IMR-90 (cell line): Measurements from ENCODE around the gene CDK8. TPM values are rescaled to one million over a fixed set of nuclear protein-coding genes. Genes with fewer than 3 reads are reported as not detected.

ENCODE experiments used
- ATAC-seq: fragments of 200-7000 bp; cut with Tn5 transposase; 2 replicates; pipeline ENCODE4 v1.9.1; 2020; ENCODE audit warnings: low read depth, mild to moderate bottlenecking, moderate library complexity
- BruUV-seq: library from RNA; stranded (reverse); fragments of 400-500 nt; replicated peaks from 2 replicates; lab custom pipeline; 2021; lab: Mats Ljungman, UMichigan
- CTCF ChIA-PET: fragments of 300-600 bp; formaldehyde crosslinking; extraction: SDS; loops from one replicate; lab custom pipeline; 2021; ENCODE audit warnings: antibody characterized with exemption; lab: Yijun Ruan, JAX
- POLR2A ChIA-PET: fragments of 300-600 bp; sonication (Branson Sonifier 250); formaldehyde crosslinking; loops from one replicate; lab custom pipeline; 2022; ENCODE audit warnings: antibody characterized with exemption; ENCODE audit not compliant: unreplicated experiment; lab: Charles Lee
- DNase-seq: peaks from one replicate; pipeline ENCODE4 v3.0.0; 2013
- H2AFZ ChIP-seq: replicated peaks from 2 replicates; pipeline ENCODE3; 2013; ENCODE audit warnings: low read length, mild to moderate bottlenecking; ENCODE audit not compliant: poor library complexity
- H2AK5ac ChIP-seq: 2 replicates; pipeline ENCODE4 v1.6.1; 2013; ENCODE audit warnings: low read depth, low read length, inconsistent platforms
- H2AK9ac ChIP-seq: replicated peaks from 2 replicates; pipeline ENCODE3; 2013; ENCODE audit warnings: mild to moderate bottlenecking, low read depth, low read length, moderate library complexity; ENCODE audit not compliant: poor library complexity
- H2BK120ac ChIP-seq: 2 replicates; pipeline ENCODE4 v1.6.1; 2013; ENCODE audit warnings: low read depth, low read length, inconsistent platforms
- H2BK15ac ChIP-seq: 3 replicates; pipeline ENCODE4 v1.6.1; 2013; ENCODE audit warnings: low read depth, low read length, inconsistent platforms
- H2BK20ac ChIP-seq: 2 replicates; pipeline ENCODE4 v1.6.1; 2013; ENCODE audit warnings: low read depth, mild to moderate bottlenecking, inconsistent platforms, low read length, moderate library complexity
- H2BK5ac ChIP-seq: 2 replicates; pipeline ENCODE4 v1.6.1; 2013; ENCODE audit warnings: mild to moderate bottlenecking, low read depth, low read length, inconsistent platforms; ENCODE audit not compliant: poor library complexity, severe bottlenecking
- H3K14ac ChIP-seq: replicated peaks from 2 replicates; pipeline ENCODE4 v1.6.1; 2013; ENCODE audit warnings: low read depth, low read length, inconsistent platforms
- H3K18ac ChIP-seq: 2 replicates; pipeline ENCODE4 v1.6.1; 2013; ENCODE audit warnings: low read depth, low read length, control low read depth
- H3K23ac ChIP-seq: 2 replicates; pipeline ENCODE4 v1.6.1; 2013; ENCODE audit warnings: low read depth, low read length, inconsistent platforms
- H3K27ac ChIP-seq: 2 replicates; pipeline ENCODE4 v1.5.1; 2013; ENCODE audit warnings: mild to moderate bottlenecking, control low read depth, low read length; ENCODE audit not compliant: insufficient read depth
- H3K27me3 ChIP-seq: 2 replicates; pipeline ENCODE4 v1.6.1; 2013; ENCODE audit warnings: low read length; ENCODE audit not compliant: control insufficient read depth, insufficient read depth
- H3K36me3 ChIP-seq: 2 replicates; pipeline ENCODE4 v1.6.1; 2013; ENCODE audit warnings: low read length, mixed read lengths; ENCODE audit not compliant: control insufficient read depth, insufficient read depth
- H3K4ac ChIP-seq: 2 replicates; pipeline ENCODE4 v1.6.1; 2013; ENCODE audit warnings: low read depth, low read length, inconsistent platforms
- H3K4me1 ChIP-seq: 2 replicates; pipeline ENCODE4 v1.6.1; 2013; ENCODE audit warnings: low read length, mixed read lengths; ENCODE audit not compliant: control insufficient read depth, insufficient read depth
- H3K4me2 ChIP-seq: 2 replicates; pipeline ENCODE4 v1.6.1; 2013; ENCODE audit warnings: low read depth, mild to moderate bottlenecking, control low read depth, low read length, moderate library complexity
- H3K4me3 ChIP-seq: 2 replicates; pipeline ENCODE4 v1.5.1; 2013; ENCODE audit warnings: low read depth, mild to moderate bottlenecking, control low read depth, low read length, moderate library complexity; ENCODE audit not compliant: insufficient read depth
- H3K56ac ChIP-seq: 2 replicates; pipeline ENCODE4 v1.6.1; 2013; ENCODE audit warnings: low read length, inconsistent platforms; ENCODE audit not compliant: insufficient read depth; ENCODE audit errors: extremely low read depth
- H3K79me1 ChIP-seq, 2 experiments: 2 replicates each; pipeline ENCODE4 v1.6.1; 2013; ENCODE audit warnings: low read length in 2 of 2, inconsistent platforms in 1 of 2, low read depth in 1 of 2
- H3K9ac ChIP-seq: 2 replicates; pipeline ENCODE4 v1.6.1; 2013; ENCODE audit warnings: low read depth, low read length, control low read depth
- H3K9me1 ChIP-seq: 2 replicates; pipeline ENCODE4 v1.6.1; 2013; ENCODE audit warnings: low read length, inconsistent platforms; ENCODE audit not compliant: insufficient read depth
- H3K9me3 ChIP-seq: 2 replicates; pipeline ENCODE4 v1.6.1; 2013; ENCODE audit warnings: low read length; ENCODE audit not compliant: control insufficient read depth, insufficient read depth
- H4K20me1 ChIP-seq: 2 replicates; pipeline ENCODE4 v1.6.1; 2013; ENCODE audit warnings: low read length, inconsistent platforms; ENCODE audit not compliant: insufficient read depth
- H4K5ac ChIP-seq: 2 replicates; pipeline ENCODE4 v1.6.1; 2013; ENCODE audit warnings: mild to moderate bottlenecking, low read depth, low read length, control low read depth
- H4K8ac ChIP-seq, 2 experiments: 2 replicates each; pipeline ENCODE4 v1.6.1; 2013; ENCODE audit warnings: low read depth in 2 of 2, low read length in 2 of 2, control low read depth in 1 of 2, inconsistent platforms in 1 of 2
- H4K91ac ChIP-seq: 2 replicates; pipeline ENCODE4 v1.6.1; 2013; ENCODE audit warnings: low read depth, low read length, inconsistent platforms; ENCODE audit not compliant: insufficient read depth
- BHLHE40 ChIP-seq: fragments of 150-350 bp; IDR thresholded peaks from 2 replicates; pipeline ENCODE4 v1.6.1; 2016; ENCODE audit warnings: mild to moderate bottlenecking, low read depth, low read length
- CEBPB ChIP-seq: IDR thresholded peaks from 2 replicates; pipeline ENCODE4 v1.6.1; 2012; ENCODE audit warnings: low read depth, low read length, improper control_type of control experiment
- MAZ ChIP-seq: IDR thresholded peaks from 2 replicates; pipeline ENCODE4 v1.6.1; 2012; ENCODE audit warnings: low read depth, mild to moderate bottlenecking, low read length, improper control_type of control experiment, moderate library complexity, borderline replicate concordance
- MXI1 ChIP-seq: IDR thresholded peaks from 2 replicates; pipeline ENCODE4 v1.6.1; 2012; ENCODE audit warnings: low read depth, mild to moderate bottlenecking, low read length, moderate library complexity, borderline replicate concordance
- NFE2L2 ChIP-seq: fragments of 150-350 bp; IDR thresholded peaks from 2 replicates; pipeline ENCODE4 v1.6.1; 2016; ENCODE audit warnings: low read depth, mild to moderate bottlenecking, low read length
- POLR2A ChIP-seq: IDR thresholded peaks from 2 replicates; pipeline ENCODE4 v1.6.1; 2012; ENCODE audit warnings: mild to moderate bottlenecking, low read depth, low read length
- RAD21 ChIP-seq: IDR thresholded peaks from 2 replicates; pipeline ENCODE4 v1.6.1; 2012; ENCODE audit warnings: low read length, improper control_type of control experiment
- RFX5 ChIP-seq: IDR thresholded peaks from 2 replicates; pipeline ENCODE4 v1.8.0; 2012; ENCODE audit warnings: low read depth, mild to moderate bottlenecking, low read length, moderate library complexity
- WGBS, 2 experiments: methylation state at CpG; one replicate each; pipeline versions ENCODE4 v1.1.5 to v1.1.7; 2013; ENCODE audit warnings: missing lambda C conversion rate in 2 of 2; ENCODE audit not compliant: insufficient read length in 1 of 2; ENCODE audit errors: extremely low coverage in 2 of 2; 5-methylcytosine and 5-hydroxymethylcytosine counted together
- dilution Hi-C: fragments of 300-500 bp; cut with HindIII; formaldehyde crosslinking; loops from one replicate; pipeline ENCODE4 v1.14.3; 2018; ENCODE audit warnings: low sequenced_read_pairs; ENCODE audit not compliant: unreplicated experiment
- in situ Hi-C: fragments of 300-500 bp; cut with MboI; formaldehyde crosslinking; loops from 3 replicates; pipeline ENCODE4 v1.14.3; 2019; ENCODE audit warnings: low sequenced_read_pairs, inconsistent platforms, mixed read lengths
- intact Hi-C: fragments of 100-400 bp; cut with micrococcal nuclease; formaldehyde crosslinking; loops from 2 replicates; pipeline ENCODE4 v1.10.0; 2022
- polyA plus RNA-seq, 3 experiments: library from polyadenylated mRNA; depleted of rRNA; stranded (reverse); fragments of >200 nt; gene quantifications; 2 replicates each; pipeline ENCODE4 v1.2.3, GENCODE V29; 2012; ENCODE audit warnings: low replicate concordance in 1 of 3
- total RNA-seq: library from RNA; depleted of rRNA; stranded (reverse); fragments of >200 nt; gene quantifications from 2 replicates; pipeline ENCODE4 v1.2.3, GENCODE V29; 2012
- TF ChIP-seq, protein P1 (sequence below): fragments of 150-350 bp; IDR thresholded peaks from 2 replicates; pipeline ENCODE4 v1.6.1; 2016; ENCODE audit warnings: low read depth, mild to moderate bottlenecking, low read length, moderate library complexity, borderline replicate concordance

CDK8 gene
- total and polyA plus RNA-seq, 2 of the 4 experiments (the other 2 are of a cell fraction): 15.4 to 19.0 TPM

- no peak overlapping the region for H3K18ac ChIP-seq
- no peak overlapping the region for H2BK20ac ChIP-seq
- CTCF ChIA-PET: interaction anchor here (0.8 kb wide), 1 partner anchor 92 kb away, joined by 3 read pairs; no protein-coding TSS in a partner anchor
- no peak overlapping the region for H2BK15ac ChIP-seq
- H2AFZ ChIP-seq: no peak overlapping the region
- no CpG with 5 or more reads among the region's 3 CpGs for WGBS, 2 experiments
- no peaks in the 10 kb centered on the region for H3K27me3 ChIP-seq
- in situ Hi-C loops: no loop called here
- BruUV-seq: no TSS peak
- H3K4me1 ChIP-seq: no peaks in the 10 kb centered on the region
- H4K5ac ChIP-seq: no peak overlapping the region
- no peak overlapping the region for H3K4ac ChIP-seq
- DNase-seq (no peak), ATAC-seq (no peak)
- no peaks in the 10 kb centered on the region for H3K79me1 ChIP-seq
- H4K8ac ChIP-seq: no peak overlapping the region
- no peak overlapping the region for H3K14ac ChIP-seq
- no peak overlapping the region for H2AK9ac ChIP-seq
- H3K9ac ChIP-seq: no peak overlapping the region
- no peak overlapping the region for H2AK5ac ChIP-seq
- dilution Hi-C loops: no loop called here
- H2BK120ac ChIP-seq: no peak overlapping the region
- POLR2A ChIA-PET: no interaction called here
- H3K4me2 ChIP-seq: no peak overlapping the region
- no peak overlapping the region for H3K27ac ChIP-seq
- H3K9me3 ChIP-seq: no peaks in the 10 kb centered on the region
- H3K4me3 ChIP-seq: no peak overlapping the region
- H4K91ac ChIP-seq: no peak overlapping the region
- TF ChIP-seq CEBPB (no peak), POLR2A (no peak), RAD21 (no peak), MXI1 (no peak), MAZ (no peak), RFX5 (no peak), NFE2L2 (no peak), BHLHE40 (no peak)
- TF ChIP-seq, protein P1, sequence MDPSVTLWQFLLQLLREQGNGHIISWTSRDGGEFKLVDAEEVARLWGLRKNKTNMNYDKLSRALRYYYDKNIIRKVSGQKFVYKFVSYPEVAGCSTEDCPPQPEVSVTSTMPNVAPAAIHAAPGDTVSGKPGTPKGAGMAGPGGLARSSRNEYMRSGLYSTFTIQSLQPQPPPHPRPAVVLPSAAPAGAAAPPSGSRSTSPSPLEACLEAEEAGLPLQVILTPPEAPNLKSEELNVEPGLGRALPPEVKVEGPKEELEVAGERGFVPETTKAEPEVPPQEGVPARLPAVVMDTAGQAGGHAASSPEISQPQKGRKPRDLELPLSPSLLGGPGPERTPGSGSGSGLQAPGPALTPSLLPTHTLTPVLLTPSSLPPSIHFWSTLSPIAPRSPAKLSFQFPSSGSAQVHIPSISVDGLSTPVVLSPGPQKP: no peak
- no peak overlapping the region for H2BK5ac ChIP-seq
- H4K20me1 ChIP-seq: no peaks in the 10 kb centered on the region
- intact Hi-C loops: no loop called here
- H3K36me3 ChIP-seq: peaks cover 9% of the 10 kb centered on the region
- no peaks in the 10 kb centered on the region for H3K9me1 ChIP-seq
- H3K56ac ChIP-seq: no peak overlapping the region
- no peak overlapping the region for H3K23ac ChIP-seq
These were observed 136.3 kb downstream of the CDK8 start for GRCh38 chr13:26390203-26390602.
